OCI-LY1 (cell line): Measurements from ENCODE around the gene GNB1L.

Source experiments
- H2AFZ ChIP-seq: fragments of 200-600 bp; sonication (generic), shearing (Covaris generic); 2 replicates; pipeline ENCODE4 v1.6.0; 2014; ENCODE audit warnings: antibody characterized with exemption, mild to moderate bottlenecking, low read length
- H3F3A ChIP-seq: fragments of 200-600 bp; sonication (generic), shearing (Covaris generic); 2 replicates; pipeline ENCODE4 v1.6.0; 2014; ENCODE audit warnings: mild to moderate bottlenecking, antibody characterized with exemption, low read length, moderate library complexity; ENCODE audit not compliant: insufficient read depth
- H3K27ac ChIP-seq: fragments of 200-600 bp; sonication (generic); 2 replicates; pipeline ENCODE4 v1.5.1; 2014; ENCODE audit warnings: low read length, mixed run types, mild to moderate bottlenecking, low read depth; ENCODE audit not compliant: poor library complexity, severe bottlenecking
- H3K27me3 ChIP-seq: fragments of 200-600 bp; sonication (generic); 2 replicates; pipeline ENCODE4 v1.6.0; 2014; ENCODE audit warnings: antibody characterized with exemption, mild to moderate bottlenecking, low read length, moderate library complexity; ENCODE audit not compliant: insufficient read depth
- H3K36me3 ChIP-seq: fragments of 200-600 bp; sonication (generic); 2 replicates; pipeline ENCODE4 v1.6.1; 2014; ENCODE audit warnings: mild to moderate bottlenecking, antibody characterized with exemption, low read length, moderate library complexity, mixed read lengths; ENCODE audit not compliant: insufficient read depth
- H3K4me1 ChIP-seq: fragments of 200-600 bp; sonication (generic); 2 replicates; pipeline ENCODE4 v1.5.1; 2014; ENCODE audit warnings: mild to moderate bottlenecking, low read length, moderate library complexity; ENCODE audit not compliant: insufficient read depth, severe bottlenecking
- H3K4me2 ChIP-seq: fragments of 200-600 bp; sonication (generic), shearing (Covaris generic); 2 replicates; pipeline ENCODE4 v1.6.1; 2014; ENCODE audit warnings: low read length
- H3K4me3 ChIP-seq: fragments of 200-600 bp; sonication (generic); 2 replicates; pipeline ENCODE4 v1.5.1; 2014; ENCODE audit warnings: low read length, low read depth, mild to moderate bottlenecking, mixed read lengths; ENCODE audit not compliant: poor library complexity, severe bottlenecking
- H3K79me2 ChIP-seq: fragments of 200-600 bp; shearing (Covaris generic); 2 replicates; pipeline ENCODE4 v1.6.1; 2016; ENCODE audit warnings: mixed run types, low read length, mixed read lengths; ENCODE audit not compliant: insufficient read depth
- H3K9ac ChIP-seq: fragments of 200-600 bp; sonication (generic), shearing (Covaris generic); 2 replicates; pipeline ENCODE4 v1.6.1; 2014; ENCODE audit warnings: mild to moderate bottlenecking, low read length, mixed read lengths
- H3K9me2 ChIP-seq: fragments of 200-600 bp; sonication (generic), shearing (Covaris generic); 2 replicates; pipeline ENCODE4 v1.6.1; 2014; ENCODE audit warnings: low read depth, mild to moderate bottlenecking, low read length, mixed read lengths
- H3K9me3 ChIP-seq: fragments of 200-600 bp; shearing (Covaris generic); 2 replicates; pipeline ENCODE4 v1.6.1; 2014; ENCODE audit warnings: low read length, mixed read lengths
- H4K20me1 ChIP-seq: fragments of 200-600 bp; sonication (generic), shearing (Covaris generic); 2 replicates; pipeline ENCODE4 v1.6.0; 2016; ENCODE audit warnings: mild to moderate bottlenecking, low read length; ENCODE audit not compliant: insufficient read depth
- EZH2 ChIP-seq: fragments of 200-600 bp; sonication (generic), shearing (Covaris generic); IDR thresholded peaks from 2 replicates; pipeline ENCODE4 v1.8.0; 2017; ENCODE audit warnings: borderline replicate concordance, mixed run types, mild to moderate bottlenecking, antibody characterized with exemption, low read length, moderate library complexity, mixed read lengths
- TF ChIP-seq, protein P1 (sequence below): fragments of 200-600 bp; sonication (generic), shearing (Covaris generic); IDR thresholded peaks from 2 replicates; pipeline ENCODE4 v1.5.1; 2017; ENCODE audit warnings: mild to moderate bottlenecking, antibody characterized with exemption, low read length, moderate library complexity, mixed read lengths

Gene GNB1L

DNA sequence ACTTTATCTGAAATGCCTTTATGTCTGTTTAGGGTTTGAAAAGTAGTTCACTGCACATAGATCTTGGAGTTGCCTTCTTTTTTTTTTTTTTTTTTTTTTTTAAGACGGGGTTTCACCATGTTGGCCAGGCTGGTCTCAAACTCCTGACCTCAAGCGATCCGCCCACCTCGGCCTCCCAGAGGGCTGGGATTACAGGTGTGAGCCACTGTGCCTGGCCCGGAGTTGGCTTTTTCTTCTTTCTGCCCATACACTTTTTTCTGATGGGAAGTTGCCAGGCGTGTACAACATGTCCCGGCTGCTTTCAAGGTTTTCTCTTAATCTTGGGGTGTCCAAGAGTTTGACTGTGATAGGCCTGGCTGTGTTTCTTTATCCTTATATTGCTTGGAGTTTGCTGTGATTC is 12.9 kb upstream of the GNB1L start:
- Histone ChIP-seq H3K4me2 (no peak overlapping the region), H3K27me3 (no peaks in the 10 kb centered on the region), H3K4me3 (no peak overlapping the region), H3K4me1 (no peaks in the 10 kb centered on the region), H3K79me2 (no peaks in the 10 kb centered on the region), H3K36me3 (no peaks in the 10 kb centered on the region), H3K9ac (no peak overlapping the region), H3K9me2 (no peaks in the 10 kb centered on the region), H3F3A (no peaks in the 10 kb centered on the region), H2AFZ (no peak overlapping the region), H3K9me3 (no peaks in the 10 kb centered on the region), H4K20me1 (no peaks in the 10 kb centered on the region), H3K27ac (no peak overlapping the region)
- TF ChIP-seq EZH2 = no peak
- TF ChIP-seq, protein P1, sequence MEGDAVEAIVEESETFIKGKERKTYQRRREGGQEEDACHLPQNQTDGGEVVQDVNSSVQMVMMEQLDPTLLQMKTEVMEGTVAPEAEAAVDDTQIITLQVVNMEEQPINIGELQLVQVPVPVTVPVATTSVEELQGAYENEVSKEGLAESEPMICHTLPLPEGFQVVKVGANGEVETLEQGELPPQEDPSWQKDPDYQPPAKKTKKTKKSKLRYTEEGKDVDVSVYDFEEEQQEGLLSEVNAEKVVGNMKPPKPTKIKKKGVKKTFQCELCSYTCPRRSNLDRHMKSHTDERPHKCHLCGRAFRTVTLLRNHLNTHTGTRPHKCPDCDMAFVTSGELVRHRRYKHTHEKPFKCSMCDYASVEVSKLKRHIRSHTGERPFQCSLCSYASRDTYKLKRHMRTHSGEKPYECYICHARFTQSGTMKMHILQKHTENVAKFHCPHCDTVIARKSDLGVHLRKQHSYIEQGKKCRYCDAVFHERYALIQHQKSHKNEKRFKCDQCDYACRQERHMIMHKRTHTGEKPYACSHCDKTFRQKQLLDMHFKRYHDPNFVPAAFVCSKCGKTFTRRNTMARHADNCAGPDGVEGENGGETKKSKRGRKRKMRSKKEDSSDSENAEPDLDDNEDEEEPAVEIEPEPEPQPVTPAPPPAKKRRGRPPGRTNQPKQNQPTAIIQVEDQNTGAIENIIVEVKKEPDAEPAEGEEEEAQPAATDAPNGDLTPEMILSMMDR = no peak

DNA sequence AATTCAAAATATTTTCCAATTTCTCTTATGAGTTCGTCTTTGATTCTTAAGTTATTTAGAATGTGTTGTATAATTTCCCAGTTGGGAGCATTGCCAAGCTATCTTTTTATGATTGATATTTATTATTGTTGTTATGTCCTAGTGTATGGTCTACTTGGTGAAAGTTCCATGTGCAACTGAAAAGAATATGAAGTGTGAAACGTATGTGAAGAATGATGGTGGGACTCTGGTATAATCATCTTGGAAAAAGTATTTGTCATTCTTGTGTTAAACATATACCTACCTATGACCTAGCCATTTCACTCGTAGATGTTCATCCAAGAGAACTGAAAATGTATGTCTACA is 12.0 kb upstream of the GNB1L start:
- Histone ChIP-seq H4K20me1 (no peaks in the 10 kb centered on the region), H3K4me3 (no peak overlapping the region), H3K36me3 (peaks cover under 1% of the 10 kb centered on the region; the same call in 1 of the 2 replicates), H3K79me2 (no peaks in the 10 kb centered on the region), H3K9me2 (no peaks in the 10 kb centered on the region), H3K4me1 (no peaks in the 10 kb centered on the region), H3F3A (no peaks in the 10 kb centered on the region), H3K9ac (no peak overlapping the region), H3K4me2 (no peak overlapping the region), H3K27me3 (no peaks in the 10 kb centered on the region), H3K27ac (no peak overlapping the region), H2AFZ (no peak overlapping the region), H3K9me3 (no peaks in the 10 kb centered on the region)
- TF ChIP-seq, protein P1 = no peak
- no peak for TF ChIP-seq EZH2

DNA sequence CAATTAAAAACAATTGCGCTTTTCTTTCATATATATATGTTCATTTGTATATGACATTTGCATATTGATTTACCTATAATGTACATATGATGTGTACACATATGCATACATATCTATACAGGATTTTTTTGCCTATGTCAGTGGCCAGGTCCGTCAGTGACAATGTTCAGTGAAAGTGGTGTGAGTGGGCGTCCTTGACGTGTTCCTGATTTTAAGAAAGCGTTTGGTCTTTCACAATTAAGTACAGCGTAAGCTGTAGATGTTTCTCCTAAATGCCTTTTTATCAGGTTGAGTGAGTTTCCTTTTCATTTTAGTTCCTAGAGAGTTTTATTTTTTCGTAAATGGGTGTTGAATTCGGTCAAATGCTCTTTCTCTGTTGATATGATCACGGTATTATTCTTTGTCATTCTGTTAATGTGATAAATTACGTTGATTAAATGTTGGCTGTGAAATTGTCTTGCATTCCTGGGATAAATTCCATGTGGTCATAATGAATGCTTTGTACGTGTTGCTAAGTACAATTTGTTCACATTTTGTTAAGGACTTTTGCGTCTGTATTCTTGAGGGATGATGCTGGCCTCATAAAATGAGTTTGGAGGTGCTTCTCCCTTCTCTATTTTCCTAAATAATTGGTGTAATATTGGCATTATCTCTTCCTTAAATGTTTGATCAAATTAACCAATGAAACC is 10.6 kb upstream of the GNB1L start:
- H3K9me2 ChIP-seq = no peaks in the 10 kb centered on the region
- no peak overlapping the region for H3K4me3 ChIP-seq
- H3K9me3 ChIP-seq = no peaks in the 10 kb centered on the region
- H3K9ac ChIP-seq = no peak overlapping the region
- no peaks in the 10 kb centered on the region for H4K20me1 ChIP-seq
- TF ChIP-seq, protein P1 = no peak
- TF ChIP-seq EZH2 = no peak
- H2AFZ ChIP-seq = no peak overlapping the region
- H3K27ac ChIP-seq = no peak overlapping the region
- no peaks in the 10 kb centered on the region for H3K79me2 ChIP-seq
- no peak overlapping the region for H3K4me2 ChIP-seq
- H3K36me3 ChIP-seq = peaks cover 6% of the 10 kb centered on the region; the same call in 1 of the 2 replicates
- no peaks in the 10 kb centered on the region for H3K4me1 ChIP-seq
- H3K27me3 ChIP-seq = no peaks in the 10 kb centered on the region
- H3F3A ChIP-seq = no peaks in the 10 kb centered on the region
